Mesenteric fat pad (tissue), 1 donor: ENCODE results near the gene TECPR2. TPM values are rescaled to one million over a fixed set of nuclear protein-coding genes. Genes with fewer than 3 reads are reported as not detected.
"Not testable (repeated sequence)": the region's sequence is repeated elsewhere in the genome, so short reads cannot be mapped to it uniquely, and the experiment has no call there.

Experiments used
- DNase-seq: peaks from one replicate; pipeline ENCODE4 v3.0.0-alpha.2; 2020; ENCODE audit warnings: low spot score
- total RNA-seq: library from RNA; stranded (reverse); fragmentation: NEBNext Ultra II Directional; extraction: Animal tissue kit (Norgen Biotek cat#: 25700); gene quantifications from one replicate; pipeline ENCODE4 v1.2.1, GENCODE V29; 2021
- donor health status: DM: yes; HTN: yes; CAD: no.

Gene TECPR2
- total RNA-seq, 1 donor from 2014 or later: 29.5 TPM

GRCh38 chr14:102508410-102508773 lies 145.7 kb downstream of the TECPR2 start:
- DNase-seq: no peak

DNA sequence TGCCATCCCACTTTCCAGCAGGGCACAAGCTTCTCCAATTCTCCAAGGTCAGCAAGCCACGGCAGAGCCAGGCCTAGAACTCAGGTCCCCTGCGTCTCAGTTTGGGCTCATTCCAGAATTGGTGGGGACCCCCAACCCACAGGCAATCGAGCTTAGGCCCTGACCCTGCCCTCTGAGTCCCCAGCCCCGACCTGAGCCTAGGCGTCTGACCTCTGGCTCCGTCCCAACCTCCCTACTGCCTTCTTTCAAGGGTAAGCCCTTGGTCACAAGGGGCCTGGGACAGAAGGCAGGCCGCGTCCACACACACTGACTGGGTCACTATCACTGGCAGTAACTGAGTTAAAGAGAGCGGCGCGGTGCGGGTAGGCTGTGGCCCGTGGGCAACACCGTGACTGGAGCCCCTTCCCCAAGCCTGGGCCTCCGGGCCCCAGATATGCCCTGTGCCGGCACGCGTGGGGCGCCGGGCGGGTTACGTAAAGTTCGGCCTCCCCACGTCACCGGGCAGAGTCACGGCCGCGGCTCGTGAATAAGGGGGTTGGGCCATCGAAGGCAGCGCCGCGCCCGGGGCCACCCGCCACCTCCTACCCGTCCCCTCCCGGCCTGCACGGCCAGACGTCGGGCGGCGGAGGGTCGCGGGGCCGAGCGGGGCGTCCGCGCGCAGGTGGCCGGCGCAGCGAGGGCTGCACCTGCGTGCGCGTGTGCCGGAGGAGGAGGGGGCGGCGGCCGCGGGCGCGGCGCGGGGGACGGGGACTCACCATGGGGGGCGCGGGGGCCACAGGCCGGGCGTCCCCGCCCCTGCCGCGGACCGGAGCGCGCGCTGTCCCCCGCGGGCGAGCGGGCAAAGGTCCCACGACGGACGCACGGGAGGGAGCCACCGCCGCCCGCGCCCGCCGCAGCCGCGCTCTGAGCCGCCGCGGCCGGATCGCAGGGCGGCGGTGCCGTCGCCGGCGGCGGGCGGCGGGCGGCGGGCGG lies 146.3 kb downstream of the TECPR2 start:
- DNase-seq: peak; percentile 94

DNA sequence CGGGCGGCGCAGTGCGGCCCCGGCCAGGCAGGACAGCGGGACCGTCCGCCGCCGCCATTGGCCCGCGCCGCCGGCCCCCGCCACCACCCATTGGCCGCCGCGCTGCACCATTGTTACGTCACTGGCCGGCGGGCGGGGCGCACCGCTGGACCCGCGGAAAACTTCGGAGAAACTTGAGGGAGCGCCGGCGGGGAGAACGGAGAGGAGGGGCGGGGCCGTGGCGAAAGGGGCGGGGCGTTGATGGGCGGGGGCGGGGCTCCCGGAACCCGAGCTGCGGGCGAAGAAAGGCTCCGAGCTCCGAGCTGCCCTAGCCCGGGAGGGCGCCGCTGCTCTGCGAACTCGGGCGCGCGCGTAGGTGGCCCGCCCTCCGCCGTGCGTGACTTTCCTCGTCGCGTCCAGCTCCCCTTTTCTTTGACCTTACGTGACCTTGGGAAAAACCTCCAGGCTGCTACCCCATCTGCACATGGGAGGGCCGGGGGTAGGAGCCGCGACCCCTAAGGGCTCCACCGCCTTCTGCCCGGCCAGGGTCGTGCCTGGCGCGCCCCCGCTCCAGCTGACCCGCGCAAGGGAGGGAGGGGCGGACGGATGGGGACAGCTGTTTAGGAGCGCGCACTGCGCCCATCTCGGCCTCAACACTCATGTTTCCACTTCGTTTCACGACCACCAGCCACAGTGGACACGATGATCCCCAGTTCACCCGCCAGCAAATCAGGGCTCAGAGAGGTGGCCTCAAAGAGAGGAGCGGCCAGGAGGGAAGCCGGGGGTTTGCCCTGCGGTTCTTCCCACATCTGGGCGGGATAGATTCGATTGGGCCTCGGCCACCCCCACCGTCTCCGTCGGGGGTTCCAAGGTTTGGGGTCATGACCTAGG lies 147.2 kb downstream of the TECPR2 start, which contains the start of gene ANKRD9:
TSS of gene ANKRD9 (minus strand) at position 31 of the 870 bp plus-strand sequence. CDS start 1,887 bp downstream, outside the sequence.
- DNase-seq: peak; percentile 98

DNA sequence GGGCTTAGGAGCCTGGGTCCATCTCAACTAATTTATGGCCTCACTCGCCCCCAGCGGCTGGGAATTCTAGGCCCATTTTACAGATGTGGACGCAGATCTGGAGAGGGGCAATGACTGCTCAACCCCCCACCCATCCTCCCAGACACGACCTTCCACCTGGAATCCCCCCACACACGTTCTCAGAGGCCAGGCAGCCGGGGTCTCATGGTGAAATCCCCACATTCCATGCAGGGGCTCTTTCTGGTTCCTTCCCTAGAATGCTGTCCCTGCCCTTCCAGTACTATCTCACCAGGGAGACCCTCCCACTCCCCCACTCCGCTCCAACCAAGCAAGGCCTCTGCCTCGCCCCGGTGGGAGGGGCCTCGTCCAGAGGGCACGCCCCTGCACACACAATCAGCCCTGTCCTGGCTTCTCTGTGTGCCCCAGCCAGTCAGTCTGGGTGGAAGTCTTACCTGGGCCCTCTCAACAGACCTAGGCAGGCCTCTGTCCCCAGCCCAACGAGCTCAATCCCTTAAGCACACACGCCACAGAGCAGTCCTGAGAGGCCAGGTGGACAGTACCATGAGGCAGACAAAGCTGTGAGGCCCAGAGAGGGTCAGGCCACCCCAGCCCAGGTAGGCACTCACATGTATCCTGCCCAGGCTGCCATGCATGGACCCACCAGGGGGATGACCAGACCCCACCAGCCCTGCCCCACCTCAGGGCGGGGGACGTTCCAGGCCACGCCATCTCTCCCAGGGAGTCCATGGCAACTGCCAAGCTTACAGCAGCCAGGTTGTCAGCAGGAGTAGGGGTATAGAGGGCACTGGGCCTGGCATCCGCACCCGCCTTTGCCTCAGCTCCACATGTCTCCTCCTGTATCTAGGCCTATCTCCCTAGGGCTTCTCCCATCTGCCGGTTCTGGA lies 148.1 kb downstream of the TECPR2 start:
- DNase-seq: no peak

- no peak for DNase-seq
Observed at GRCh38 chr14:102511538-102511937, 148.8 kb downstream of the TECPR2 start.

GRCh38 chr14:102512793-102513300 lies 150.1 kb downstream of the TECPR2 start:
- DNase-seq: no peak

- DNase-seq: no peak
Observed at GRCh38 chr14:102513899-102514772, 151.4 kb downstream of the TECPR2 start.

GRCh38 chr14:102514987-102515733 lies 152.4 kb downstream of the TECPR2 start:
- no peak for DNase-seq

DNA sequence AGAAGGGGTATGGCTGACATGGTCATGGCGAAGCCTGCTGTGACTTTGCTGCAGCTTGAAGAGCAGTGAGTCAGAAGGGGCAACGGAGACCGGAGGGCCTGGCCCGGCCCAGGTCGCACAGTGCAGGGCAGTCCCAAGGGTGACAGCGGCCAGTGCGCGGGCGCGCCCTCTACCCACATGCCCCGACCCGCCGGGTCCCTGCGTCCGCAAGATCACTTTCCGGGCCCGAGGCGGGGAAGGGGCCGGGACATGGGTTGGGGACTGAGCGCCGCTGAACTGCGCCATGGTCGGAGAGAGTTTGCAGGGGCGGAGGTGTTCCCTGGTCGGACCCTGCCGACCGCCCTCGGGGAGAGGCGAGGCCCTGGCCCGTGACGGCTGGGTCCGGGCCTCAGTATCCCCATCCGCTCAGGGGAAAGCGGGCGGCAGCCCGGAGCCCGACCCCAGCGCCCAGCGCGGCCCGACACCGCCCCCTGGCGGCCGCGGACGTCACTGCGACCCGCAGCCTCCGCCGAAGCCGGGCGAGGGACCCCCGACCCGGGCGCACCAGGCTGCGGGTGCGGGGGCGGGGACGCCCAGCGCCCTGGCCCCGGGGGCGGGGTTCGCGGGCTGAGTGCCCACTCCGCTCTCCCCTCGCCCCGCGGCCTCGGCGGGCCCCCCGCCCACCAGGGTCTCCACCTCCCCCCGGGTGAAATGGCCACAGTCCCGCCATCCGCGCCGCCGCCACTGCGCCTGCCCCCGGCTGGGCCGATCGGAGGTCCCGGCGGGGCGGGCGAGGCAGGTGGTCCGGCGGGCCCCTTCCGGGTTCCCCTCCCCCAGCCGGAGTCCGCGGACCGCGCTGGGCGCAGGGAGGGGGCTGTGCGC lies 154.0 kb downstream of the TECPR2 start:
- peak; percentile 93 for DNase-seq

DNA sequence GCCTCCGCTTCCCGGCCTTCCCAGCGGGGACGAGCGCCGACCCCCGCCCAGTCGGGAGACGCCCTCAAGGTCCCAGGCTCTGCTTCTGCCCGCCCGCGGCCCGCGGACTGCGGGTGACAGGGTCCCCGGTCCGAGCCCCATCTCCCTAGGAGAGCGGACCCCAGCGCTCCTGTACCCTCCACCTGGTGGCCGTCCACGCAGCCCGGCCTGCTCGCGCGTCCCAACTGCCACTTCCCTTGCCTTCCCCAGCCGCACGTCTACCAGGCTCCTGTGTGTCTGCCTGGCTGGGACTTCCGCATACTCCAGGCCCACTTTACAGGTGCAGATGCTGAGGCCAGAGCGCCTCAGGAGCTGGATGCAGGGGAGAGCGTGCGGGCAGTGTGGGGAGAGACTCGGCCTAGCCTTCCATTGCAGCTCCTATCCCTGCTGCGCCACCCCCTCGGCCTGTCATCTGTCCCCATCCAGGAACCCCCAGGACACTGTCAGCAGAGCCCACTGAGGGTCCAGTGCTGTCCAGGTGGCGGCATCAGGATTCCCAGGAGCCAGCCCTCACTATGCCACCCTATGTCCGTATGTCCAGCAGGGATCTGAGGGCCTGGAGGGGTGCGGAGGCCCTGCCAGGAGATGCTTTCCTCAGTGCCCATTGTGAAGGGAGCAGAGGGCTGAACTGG lies 154.8 kb downstream of the TECPR2 start:
- DNase-seq: no peak

DNA sequence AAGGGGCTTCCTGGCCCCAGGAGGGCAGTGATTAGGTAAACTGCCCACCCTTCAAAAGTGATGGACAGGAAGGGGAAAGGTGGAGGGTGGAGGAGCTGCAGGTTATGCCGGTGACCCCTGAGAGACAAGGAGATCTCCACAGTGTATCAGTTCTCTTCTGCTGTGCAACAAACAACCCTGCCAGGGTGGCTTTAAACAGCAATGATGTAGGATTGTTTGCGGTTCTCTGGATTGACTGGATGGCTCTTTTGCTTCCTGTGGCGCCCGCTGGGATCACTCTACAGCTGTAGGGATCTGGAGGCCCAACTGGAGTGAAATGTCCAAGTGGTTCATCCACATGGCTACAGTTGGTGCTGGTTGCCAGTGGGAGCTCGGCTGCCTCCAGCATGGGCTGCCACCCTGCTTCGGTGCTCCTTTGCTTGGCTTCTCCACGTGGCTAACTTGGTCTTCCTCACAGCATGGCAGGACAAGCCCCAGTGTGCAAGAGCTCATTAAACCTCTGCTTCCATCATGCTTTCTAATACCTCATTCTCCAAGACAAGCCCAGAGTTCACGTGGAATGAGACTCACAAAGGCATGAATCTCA lies 155.4 kb downstream of the TECPR2 start:
- DNase-seq: no peak

DNA sequence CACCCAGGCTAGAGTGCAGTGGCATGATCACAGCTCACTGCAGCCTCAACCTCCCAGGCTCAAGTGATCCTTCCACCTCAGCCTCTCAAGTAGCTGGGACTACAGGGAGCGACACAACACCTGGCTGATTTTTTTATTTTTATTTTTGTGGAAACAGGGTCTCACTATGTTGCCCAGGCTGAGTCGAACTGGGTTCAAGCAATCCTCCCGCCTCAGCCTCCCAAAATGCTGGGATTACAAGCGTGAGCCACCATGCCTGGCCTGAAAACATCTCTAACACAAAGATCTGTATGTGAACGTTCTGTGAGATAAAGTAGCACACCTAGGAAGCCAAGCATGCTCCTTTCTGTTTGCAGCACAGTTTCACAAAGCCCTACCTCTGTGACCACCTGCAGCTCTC lies 157.0 kb downstream of the TECPR2 start:
- not testable (repeated sequence) for DNase-seq

DNA sequence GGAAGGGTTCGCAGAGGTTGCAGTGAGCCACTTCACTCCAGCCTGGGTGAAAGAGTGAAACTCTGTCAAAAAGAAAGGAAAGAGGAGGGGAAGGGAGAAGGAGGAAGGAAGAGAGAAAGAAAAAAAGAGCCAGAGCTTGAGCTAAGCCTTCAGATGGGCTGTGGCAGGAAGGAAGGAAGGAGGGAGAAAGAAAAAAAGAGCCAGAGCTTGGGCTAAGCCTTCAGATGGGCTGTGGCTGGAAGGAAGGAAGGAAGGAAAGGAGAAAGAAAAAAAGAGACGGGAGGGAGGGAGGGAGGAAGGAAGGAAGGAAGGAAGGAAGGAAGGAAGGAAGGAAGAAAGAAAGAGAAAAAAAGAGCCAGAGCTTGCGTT lies 160.4 kb downstream of the TECPR2 start:
- no peak for DNase-seq

DNA sequence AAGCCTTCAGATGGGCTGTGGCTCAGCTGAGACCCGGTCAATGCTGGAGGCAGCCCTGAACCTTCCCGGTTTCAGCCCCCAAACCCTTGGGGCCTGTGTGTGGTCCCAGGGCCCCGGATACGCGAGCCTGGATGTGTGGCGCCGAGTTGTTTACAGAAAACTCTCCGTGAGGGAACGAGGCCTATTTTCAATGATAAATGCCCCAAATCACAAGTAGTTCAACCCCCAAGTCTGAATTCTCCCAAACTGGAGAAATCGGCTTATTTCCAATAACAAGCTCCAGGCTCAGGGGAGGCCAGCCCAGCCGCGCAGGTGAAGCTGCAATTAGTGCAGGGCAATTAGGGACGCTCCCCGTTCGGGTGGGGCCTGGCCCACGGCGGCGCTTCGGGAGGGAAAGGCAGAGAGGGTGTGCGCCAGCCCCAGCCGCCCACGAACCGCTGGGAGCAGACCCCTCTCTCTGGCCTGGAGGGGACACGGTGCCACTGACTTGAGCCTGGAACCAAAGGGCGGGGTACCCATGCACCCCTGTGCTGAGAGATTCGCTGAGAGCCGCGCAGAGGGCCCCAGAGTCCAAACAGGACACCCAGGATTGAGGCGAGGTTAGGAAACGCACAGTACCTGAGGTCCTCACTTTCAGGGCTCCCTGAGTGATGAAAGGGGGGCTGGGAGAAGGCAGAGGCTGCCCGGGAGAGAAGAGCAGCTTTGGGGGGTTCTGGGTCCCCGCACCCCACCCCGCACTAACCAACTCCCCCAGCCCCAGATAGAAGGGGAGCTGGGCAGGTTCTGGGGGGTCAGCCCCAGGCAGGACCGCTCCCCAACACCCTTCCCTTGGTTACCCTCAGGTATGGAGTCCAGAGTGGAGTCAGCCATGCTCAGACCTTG lies 161.1 kb downstream of the TECPR2 start:
- no peak for DNase-seq

- peak; percentile 99 for DNase-seq
Observed at GRCh38 chr14:102524451-102525218, 161.9 kb downstream of the TECPR2 start.
